Measurements from ENCODE around the gene TFDP2. TPM values are rescaled to one million over a fixed set of nuclear protein-coding genes. Genes with fewer than 3 reads are reported as not detected.
"Not testable (repeated sequence)": the region's sequence is repeated elsewhere in the genome, so short reads cannot be mapped to it uniquely, and the experiment has no call there.

TFDP2 gene
- total RNA-seq, 2 experiments from 2014 or later, result 99.9 to 169 TPM

GRCh38 chr3:142095841-142096240 is 53.5 kb downstream of the TFDP2 start:
- no TSS peak for BruUV-seq (replicated peaks)
- Histone ChIP-seq H3K27ac (ENCODE audit: low read depth, low read length, poor library complexity, severe bottlenecking) (peak overlapping the region; percentile 100), H4K20me1 (ENCODE audit: insufficient read depth, low read length) (no peaks in the 10 kb centered on the region), H3K4me2 (ENCODE audit: low read length) (peak overlapping the region; percentile 65), H3K4me1 (ENCODE audit: insufficient read depth, low read length, poor library complexity, severe bottlenecking) (peaks cover 98% of the 10 kb centered on the region), H3K79me2 (ENCODE audit: insufficient read depth, low read depth, low read length) (peaks cover 33% of the 10 kb centered on the region; the same call in 1 of the 2 replicates), H3K36me3 (ENCODE audit: insufficient read depth, low read length) (peaks cover 52% of the 10 kb centered on the region), H3K9me2 (ENCODE audit: insufficient read depth, low read length) (no peaks in the 10 kb centered on the region), H3K4me3 (ENCODE audit: low read depth, low read length, poor library complexity, severe bottlenecking) (peak overlapping the region; percentile 34), H3K9me3 (ENCODE audit: low read length) (peaks cover 6% of the 10 kb centered on the region; the same call in 1 of the 2 replicates), H2AFZ (ENCODE audit: low read length) (no peak overlapping the region)
- POLR2A ChIA-PET, result interaction anchor here (0.6 to 3.9 kb wide), 13 partner anchors 9 to 305 kb away, joined by 3 to 21 read pairs (median 5); no protein-coding TSS in a partner anchor
- CTCF ChIA-PET (ENCODE audit: unreplicated experiment), result no interaction called here
- intact Hi-C loops (cut with micrococcal nuclease; ENCODE audit: unreplicated experiment), result loop anchor here (2.0 kb wide), 1 partner anchor 67 kb away; no protein-coding TSS in a partner anchor
- TF ChIP-seq CTCF (conservative IDR thresholded peaks at IDR 0.05; ENCODE audit: low read length) (no peak), EZH2phosphoT487 (IDR thresholded peaks at IDR 0.05; ENCODE audit: borderline replicate concordance, low read depth, low read length) (no peak)
- peak; percentile 97 for DNase-seq (ENCODE audit: low spot score)

- POLR2A ChIA-PET, result interaction anchor here (0.7 to 2.0 kb wide), 9 partner anchors 17 to 649 kb away, joined by 3 to 7 read pairs (median 4); no protein-coding TSS in a partner anchor
- H3K4me2 ChIP-seq (ENCODE audit: low read length); H3K9me2 ChIP-seq (ENCODE audit: insufficient read depth, low read length); H3K79me2 ChIP-seq (ENCODE audit: insufficient read depth, low read depth, low read length); CTCF ChIA-PET (ENCODE audit: unreplicated experiment); H4K20me1 ChIP-seq (ENCODE audit: insufficient read depth, low read length); intact Hi-C loops (cut with micrococcal nuclease; ENCODE audit: unreplicated experiment); BruUV-seq (replicated peaks); H3K27ac ChIP-seq (ENCODE audit: low read depth, low read length, poor library complexity, severe bottlenecking); H3K4me3 ChIP-seq (ENCODE audit: low read depth, low read length, poor library complexity, severe bottlenecking); H3K9me3 ChIP-seq (ENCODE audit: low read length); DNase-seq (ENCODE audit: low spot score); H2AFZ ChIP-seq (ENCODE audit: low read length): not testable (repeated sequence)
- H3K4me1 ChIP-seq (ENCODE audit: insufficient read depth, low read length, poor library complexity, severe bottlenecking), result peaks cover 44% of the 10 kb centered on the region
- peaks cover 34% of the 10 kb centered on the region for H3K36me3 ChIP-seq (ENCODE audit: insufficient read depth, low read length)
These were observed 60.4 kb downstream of the TFDP2 start for GRCh38 chr3:142088925-142089324.

- POLR2A ChIA-PET, result interaction anchor here (0.6 to 1.8 kb wide), 5 partner anchors 16 to 313 kb away, joined by 3 to 7 read pairs (median 4); no protein-coding TSS in a partner anchor
- Histone ChIP-seq H3K36me3 (ENCODE audit: insufficient read depth, low read length) (peaks cover 30% of the 10 kb centered on the region), H3K4me1 (ENCODE audit: insufficient read depth, low read length, poor library complexity, severe bottlenecking) (peaks cover 40% of the 10 kb centered on the region), H4K20me1 (ENCODE audit: insufficient read depth, low read length) (no peaks in the 10 kb centered on the region), H2AFZ (ENCODE audit: low read length) (no peak overlapping the region), H3K4me2 (ENCODE audit: low read length) (no peak overlapping the region), H3K4me3 (ENCODE audit: low read depth, low read length, poor library complexity, severe bottlenecking) (no peak overlapping the region), H3K9me3 (ENCODE audit: low read length) (no peaks in the 10 kb centered on the region), H3K27ac (ENCODE audit: low read depth, low read length, poor library complexity, severe bottlenecking) (no peak overlapping the region), H3K79me2 (ENCODE audit: insufficient read depth, low read depth, low read length) (peaks cover 5% of the 10 kb centered on the region; the same call in 1 of the 2 replicates), H3K9me2 (ENCODE audit: insufficient read depth, low read length) (no peaks in the 10 kb centered on the region)
- TF ChIP-seq CTCF (conservative IDR thresholded peaks at IDR 0.05; ENCODE audit: low read length), result no peak
- TF ChIP-seq EZH2phosphoT487 (IDR thresholded peaks at IDR 0.05; ENCODE audit: borderline replicate concordance, low read depth, low read length), result no peak
- DNase-seq (ENCODE audit: low spot score), result no peak
- intact Hi-C loops (cut with micrococcal nuclease; ENCODE audit: unreplicated experiment), result no loop called here
- BruUV-seq (replicated peaks), result no TSS peak
- CTCF ChIA-PET (ENCODE audit: unreplicated experiment), result no interaction called here
These were observed 60.8 kb downstream of the TFDP2 start for GRCh38 chr3:142088522-142088921.
